HepG2 (cell line): ENCODE data around the gene SERPINB7.

Source experiments
- CTCF ChIP-seq: sonication (generic); formaldehyde crosslinking; IDR thresholded peaks from 2 replicates; pipeline ENCODE4 v1.5.0; 2020; ENCODE audit warnings: mild to moderate bottlenecking, missing genetic modification reagents, moderate library complexity
- FOXA1 ChIP-seq, 2 experiments: fragments of 450-650 bp in 1 of 2; sonication (generic) in 1 of 2; formaldehyde crosslinking in 1 of 2; IDR thresholded peaks; 2 replicates each; pipeline versions ENCODE4 v1.4.0 to v1.6.1; 2016 to 2020; ENCODE audit warnings: missing genetic modification reagents in 1 of 2
- KLF6 ChIP-seq: IDR thresholded peaks from 2 replicates; pipeline ENCODE4 v1.8.0; 2016; ENCODE audit warnings: missing biosample characterization, missing genetic modification reagents
- SMAD3 ChIP-seq: sonication (generic); formaldehyde crosslinking; IDR thresholded peaks from 2 replicates; pipeline ENCODE4 v1.4.0; 2020; ENCODE audit warnings: missing genetic modification reagents
- ZNF567 ChIP-seq: sonication (generic); formaldehyde crosslinking; IDR thresholded peaks from 2 replicates; pipeline ENCODE4 v1.8.1; 2023; ENCODE audit warnings: mild to moderate bottlenecking, missing genetic modification reagents, borderline replicate concordance
- ZNF704 ChIP-seq: sonication (generic); formaldehyde crosslinking; IDR thresholded peaks from 2 replicates; pipeline ENCODE4 v1.8.1; 2023; ENCODE audit warnings: mild to moderate bottlenecking, inconsistent platforms, moderate library complexity, missing genetic modification reagents, borderline replicate concordance

GRCh38 chr18:63829886-63830285, 54.7 kb downstream of the SERPINB7 start:
- TF ChIP-seq KLF6 (CRISPR knock-in tag) (no peak), ZNF567 (no peak), ZNF704 (CRISPR knock-in tag) (no peak), CTCF (no peak), SMAD3 (CRISPR knock-in tag) (no peak), FOXA1 (IDR thresholded peaks at IDR 0.05) (no peak), FOXA1 (CRISPR knock-in tag; IDR thresholded peaks at IDR 0.05) (no peak)
